Ectodermal cell (in vitro differentiated cells): ENCODE data around the gene KRTAP10-4.
A peak's percentile ranks its signal among the peaks of the same experiment; 100 is the strongest.
"Not testable (repeated sequence)": the region's sequence is repeated elsewhere in the genome, so short reads cannot be mapped to it uniquely, and the experiment has no call there.

Experiments used
- H3K27ac ChIP-seq: 2 replicates; pipeline ENCODE4 v1.7.0; 2013; ENCODE audit warnings: mild to moderate bottlenecking, low read depth, low read length; ENCODE audit not compliant: insufficient read depth, poor library complexity, severe bottlenecking
- H3K27me3 ChIP-seq: 2 replicates; pipeline ENCODE4 v1.7.0; 2013; ENCODE audit warnings: mild to moderate bottlenecking, low read length; ENCODE audit not compliant: insufficient read depth, control insufficient read depth, poor library complexity, severe bottlenecking
- H3K36me3 ChIP-seq: one replicate; pipeline ENCODE4 v1.7.0; 2013; ENCODE audit warnings: low read length; ENCODE audit not compliant: control insufficient read depth, insufficient read depth
- H3K4me1 ChIP-seq: one replicate; pipeline ENCODE4 v1.7.0; 2013; ENCODE audit warnings: low read length; ENCODE audit not compliant: control insufficient read depth, insufficient read depth
- H3K4me3 ChIP-seq: 2 replicates; pipeline ENCODE4 v1.7.0; 2013; ENCODE audit warnings: low read depth, low read length, control low read depth; ENCODE audit not compliant: insufficient read depth
- H3K9me3 ChIP-seq: 2 replicates; pipeline ENCODE4 v1.7.0; 2013; ENCODE audit warnings: mild to moderate bottlenecking, low read length, moderate library complexity; ENCODE audit not compliant: control insufficient read depth
- WGBS, 2 experiments: methylation state at CpG; one replicate each; pipeline ENCODE4 v1.1.7; 2013; ENCODE audit warnings: missing lambda C conversion rate in 2 of 2; 5-methylcytosine and 5-hydroxymethylcytosine counted together

The KRTAP10-4 gene

GRCh38 chr21:44590897-44591800, 17.6 kb downstream of the KRTAP10-4 start:
- not testable (repeated sequence) for H3K27ac ChIP-seq, H3K27me3 ChIP-seq, H3K9me3 ChIP-seq, H3K36me3 ChIP-seq, H3K4me3 ChIP-seq
- WGBS, 2 experiments, result 83 to 87% methylated on average over 16 to 18 of the region's 19 CpGs
- peaks cover 12% of the 10 kb centered on the region for H3K4me1 ChIP-seq

- not testable (repeated sequence) for H3K4me3 ChIP-seq, H3K27ac ChIP-seq, H3K36me3 ChIP-seq, H3K27me3 ChIP-seq, H3K9me3 ChIP-seq
- whole genome bisulfite sequencing, 2 experiments, result 96 to 100% methylated on average over 2 of the region's 4 CpGs
- peaks cover 12% of the 10 kb centered on the region for H3K4me1 ChIP-seq
These were observed 18.2 kb downstream of the KRTAP10-4 start for GRCh38 chr21:44591801-44592130.

- Histone ChIP-seq H3K9me3 (no peaks in the 10 kb centered on the region), H3K4me1 (peaks cover 12% of the 10 kb centered on the region), H3K36me3 (no peaks in the 10 kb centered on the region), H3K27ac (no peak within 1 kb of the TSS), H3K27me3 (no peaks in the 10 kb centered on the region), H3K4me3 (no peak within 1 kb of the TSS)
- WGBS, 2 experiments, result 88% methylated on average over 33 of the region's 33 CpGs
These were observed 19.1 kb downstream of the KRTAP10-4 start, which contains the start of gene KRTAP10-6 for GRCh38 chr21:44592446-44593311. Gene KRTAP10-6 (minus strand): TSS chr21:44592505. CDS start chr21:44592484, 21 bp downstream.

GRCh38 chr21:44593598-44594405, 20.3 kb downstream of the KRTAP10-4 start:
- no peak overlapping the region for H3K4me3 ChIP-seq
- no peaks in the 10 kb centered on the region for H3K27me3 ChIP-seq
- H3K36me3 ChIP-seq, result no peaks in the 10 kb centered on the region
- no peaks in the 10 kb centered on the region for H3K9me3 ChIP-seq
- H3K27ac ChIP-seq, result no peak overlapping the region
- peaks cover 12% of the 10 kb centered on the region for H3K4me1 ChIP-seq
- WGBS, 2 experiments, result 77 to 78% methylated on average over 20 of the region's 20 CpGs

GRCh38 chr21:44594406-44594916, 20.9 kb downstream of the KRTAP10-4 start:
- peaks cover 12% of the 10 kb centered on the region for H3K4me1 ChIP-seq
- WGBS, 2 experiments, result 94 to 95% methylated on average over 11 to 12 of the region's 12 CpGs
- H3K27ac ChIP-seq, result no peak overlapping the region

GRCh38 chr21:44595524-44595923, 22.0 kb downstream of the KRTAP10-4 start:
- Histone ChIP-seq H3K4me1 (peaks cover 12% of the 10 kb centered on the region), H3K36me3 (no peaks in the 10 kb centered on the region), H3K27me3 (no peaks in the 10 kb centered on the region), H3K4me3 (no peak overlapping the region), H3K9me3 (no peaks in the 10 kb centered on the region), H3K27ac (no peak overlapping the region)
- WGBS, 2 experiments, result 91 to 95% methylated on average over 5 to 6 of the region's 6 CpGs

More at GRCh38 chr21:44594406-44594916, 20.9 kb downstream of the KRTAP10-4 start:
- Histone ChIP-seq H3K9me3 (no peaks in the 10 kb centered on the region), H3K4me3 (no peak overlapping the region), H3K36me3 (no peaks in the 10 kb centered on the region), H3K27me3 (no peaks in the 10 kb centered on the region)

GRCh38 chr21:44596068-44596725, 22.7 kb downstream of the KRTAP10-4 start:
- Histone ChIP-seq H3K27me3 (no peaks in the 10 kb centered on the region), H3K9me3 (no peaks in the 10 kb centered on the region), H3K4me1 (peaks cover 12% of the 10 kb centered on the region), H3K27ac (no peak overlapping the region), H3K4me3 (no peak overlapping the region), H3K36me3 (no peaks in the 10 kb centered on the region)
- 94 to 95% methylated on average over 9 of the region's 9 CpGs for WGBS, 2 experiments

- Histone ChIP-seq H3K4me3 (no peak overlapping the region), H3K36me3 (no peaks in the 10 kb centered on the region), H3K27ac (peak overlapping the region; percentile 76), H3K27me3 (no peaks in the 10 kb centered on the region), H3K4me1 (peaks cover 4% of the 10 kb centered on the region), H3K9me3 (no peaks in the 10 kb centered on the region)
- 60 to 62% methylated on average over 11 of the region's 11 CpGs for WGBS, 2 experiments
These were observed 24.5 kb downstream of the KRTAP10-4 start for GRCh38 chr21:44598061-44598460.

- H3K27me3 ChIP-seq, result no peaks in the 10 kb centered on the region
- WGBS, 2 experiments, result 82 to 85% methylated on average over 8 of the region's 8 CpGs
- no peaks in the 10 kb centered on the region for H3K4me1 ChIP-seq
- no peak overlapping the region for H3K4me3 ChIP-seq
- no peaks in the 10 kb centered on the region for H3K9me3 ChIP-seq
- H3K27ac ChIP-seq, result no peak overlapping the region
- no peaks in the 10 kb centered on the region for H3K36me3 ChIP-seq
These were observed 25.9 kb downstream of the KRTAP10-4 start for GRCh38 chr21:44599264-44600029.
